Fibroblast of lung (primary cell): Measurements from ENCODE around the gene SART3. TPM values are rescaled to one million over a fixed set of nuclear protein-coding genes. Genes with fewer than 3 reads are reported as not detected.
A peak's percentile ranks its signal among the peaks of the same experiment; 100 is the strongest.

Experiments
- DNase-seq, 2 donors: peaks; one replicate each; pipeline versions ENCODE4 v3.0.0 to v3.0.0-alpha.2; 2010; ENCODE audit warnings: low read depth in 2 of 2
- H2AFZ ChIP-seq: 2 replicates; pipeline ENCODE4 v1.5.1; 2012; ENCODE audit warnings: low read length, control low read depth, inconsistent platforms
- H3K27ac ChIP-seq: 2 replicates; pipeline ENCODE4 v1.5.1; 2011; ENCODE audit warnings: low read length, control low read depth; ENCODE audit not compliant: insufficient read depth
- H3K27me3 ChIP-seq: 2 replicates; pipeline ENCODE4 v1.5.1; 2011; ENCODE audit warnings: mild to moderate bottlenecking, low read length; ENCODE audit not compliant: control insufficient read depth, insufficient read depth
- H3K36me3 ChIP-seq: 2 replicates; pipeline ENCODE4 v1.5.1; 2011; ENCODE audit warnings: low read length; ENCODE audit not compliant: control insufficient read depth, insufficient read depth
- H3K4me1 ChIP-seq: 2 replicates; pipeline ENCODE4 v1.5.1; 2011; ENCODE audit warnings: low read length; ENCODE audit not compliant: control insufficient read depth, insufficient read depth; ENCODE audit errors: extremely low read depth
- H3K4me2 ChIP-seq: 2 replicates; pipeline ENCODE4 v1.5.1; 2011; ENCODE audit warnings: low read length, control low read depth; ENCODE audit not compliant: insufficient read depth; ENCODE audit errors: extremely low read depth
- H3K4me3 ChIP-seq, 4 experiments: fragments of 200-600 bp in 1 of 4; sonication (generic) in 1 of 4; replicated peaks in 1 of 4; 2 replicates each; pipeline ENCODE4 v1.5.1; 2011 to 2016; ENCODE audit warnings: low read length in 4 of 4, low read depth in 3 of 4, mild to moderate bottlenecking in 3 of 4, control low read depth in 2 of 4, inconsistent platforms in 1 of 4, mixed read lengths in 1 of 4; ENCODE audit not compliant: insufficient read depth in 1 of 4; ENCODE audit errors: control extremely low read depth in 1 of 4
- H3K79me2 ChIP-seq: 2 replicates; pipeline ENCODE4 v1.5.1; 2012; ENCODE audit warnings: mild to moderate bottlenecking, low read length, inconsistent platforms; ENCODE audit not compliant: control insufficient read depth, insufficient read depth
- H3K9ac ChIP-seq: 2 replicates; pipeline ENCODE4 v1.5.1; 2011; ENCODE audit warnings: mild to moderate bottlenecking, low read length, control low read depth; ENCODE audit not compliant: insufficient read depth
- H3K9me3 ChIP-seq: 2 replicates; pipeline ENCODE4 v1.5.1; 2012; ENCODE audit warnings: low read depth, low read length; ENCODE audit not compliant: control insufficient read depth, insufficient read depth
- H4K20me1 ChIP-seq: 2 replicates; pipeline ENCODE4 v1.5.1; 2011; ENCODE audit warnings: low read length; ENCODE audit not compliant: control insufficient read depth, insufficient read depth; ENCODE audit errors: extremely low read depth
- EZH2 ChIP-seq: IDR thresholded peaks from 2 replicates; pipeline ENCODE4 v1.5.1; 2012; ENCODE audit warnings: low read length, control low read depth, mild to moderate bottlenecking; ENCODE audit errors: missing control alignments
- polyA plus RNA-seq, 2 donors: library from polyadenylated mRNA; depleted of rRNA in 1 of 2; stranded (reverse) in 1 of 2; unstranded in 1 of 2; fragments of >200 nt; gene quantifications; 2 replicates each; pipeline ENCODE4 v1.2.1, GENCODE V29; 2011 to 2012; ENCODE audit warnings: missing spikeins in 1 of 2
- total RNA-seq: library from RNA; depleted of rRNA; stranded (reverse); fragments of >200 nt; gene quantifications from 2 replicates; pipeline ENCODE4 v1.2.1, GENCODE V29; 2014
- TF ChIP-seq, protein P1 (sequence below), 2 donors: IDR thresholded peaks in 1 of 2; conservative IDR thresholded peaks in 1 of 2; 1 replicate in 1 of 2; 2 replicates in 1 of 2; pipeline ENCODE4 v1.5.1; 2011 to 2012; ENCODE audit warnings: low read length in 2 of 2, control low read depth in 1 of 2, inconsistent platforms in 1 of 2, low read depth in 1 of 2, mild to moderate bottlenecking in 1 of 2

SART3 gene
- total and polyA plus RNA-seq, 2 donors (not counting 1 experiment from before 2014, with no cell fraction given): 15.5 to 157 TPM

DNA sequence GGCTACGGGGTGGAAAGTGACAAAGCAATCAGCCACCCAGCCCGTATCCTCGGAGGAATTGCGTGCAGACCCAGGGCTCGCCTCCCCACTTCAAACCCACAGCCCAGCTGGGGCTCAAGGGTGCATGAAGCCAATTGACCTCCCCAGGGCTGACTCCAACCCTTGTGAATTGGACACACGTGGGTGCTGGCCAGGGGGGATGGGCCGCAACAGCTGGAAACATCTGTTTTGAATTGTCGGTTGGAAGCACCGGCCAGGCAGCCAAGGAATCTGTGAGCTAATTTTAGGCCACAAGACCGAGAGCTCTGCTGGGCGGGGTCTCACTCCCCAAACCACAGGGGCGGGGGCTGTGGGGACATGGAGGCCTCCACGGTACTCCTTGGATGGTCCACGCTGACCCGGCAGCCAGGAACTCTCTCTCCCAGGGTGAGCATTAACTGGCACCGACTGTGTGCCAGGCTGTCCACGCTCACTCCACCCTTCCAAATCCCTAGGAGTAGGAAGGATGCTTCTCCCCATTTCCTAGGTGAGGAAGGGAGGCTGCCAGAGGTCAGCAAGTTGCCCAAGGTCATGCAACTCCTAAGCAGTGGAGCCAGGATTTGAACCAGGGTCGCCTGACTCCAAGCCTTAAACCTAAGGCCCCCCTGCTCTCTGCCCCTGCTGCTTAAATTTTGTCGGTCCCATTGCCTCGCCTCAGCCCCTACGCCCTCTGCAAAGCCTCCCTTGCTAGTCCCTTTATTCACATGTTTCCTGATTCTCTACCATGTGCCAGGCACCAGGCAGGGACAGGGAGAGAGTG is 48.8 kb upstream of the SART3 start:
- peak overlapping the region; percentile 69 for H3K27ac ChIP-seq
- DNase-seq: peak; percentile 88 to 97
- no peaks in the 10 kb centered on the region for H4K20me1 ChIP-seq
- H3K4me2 ChIP-seq: peak overlapping the region; percentile 60
- H3K27me3 ChIP-seq: no peaks in the 10 kb centered on the region
- no peaks in the 10 kb centered on the region for H3K36me3 ChIP-seq
- TF ChIP-seq, protein P1, sequence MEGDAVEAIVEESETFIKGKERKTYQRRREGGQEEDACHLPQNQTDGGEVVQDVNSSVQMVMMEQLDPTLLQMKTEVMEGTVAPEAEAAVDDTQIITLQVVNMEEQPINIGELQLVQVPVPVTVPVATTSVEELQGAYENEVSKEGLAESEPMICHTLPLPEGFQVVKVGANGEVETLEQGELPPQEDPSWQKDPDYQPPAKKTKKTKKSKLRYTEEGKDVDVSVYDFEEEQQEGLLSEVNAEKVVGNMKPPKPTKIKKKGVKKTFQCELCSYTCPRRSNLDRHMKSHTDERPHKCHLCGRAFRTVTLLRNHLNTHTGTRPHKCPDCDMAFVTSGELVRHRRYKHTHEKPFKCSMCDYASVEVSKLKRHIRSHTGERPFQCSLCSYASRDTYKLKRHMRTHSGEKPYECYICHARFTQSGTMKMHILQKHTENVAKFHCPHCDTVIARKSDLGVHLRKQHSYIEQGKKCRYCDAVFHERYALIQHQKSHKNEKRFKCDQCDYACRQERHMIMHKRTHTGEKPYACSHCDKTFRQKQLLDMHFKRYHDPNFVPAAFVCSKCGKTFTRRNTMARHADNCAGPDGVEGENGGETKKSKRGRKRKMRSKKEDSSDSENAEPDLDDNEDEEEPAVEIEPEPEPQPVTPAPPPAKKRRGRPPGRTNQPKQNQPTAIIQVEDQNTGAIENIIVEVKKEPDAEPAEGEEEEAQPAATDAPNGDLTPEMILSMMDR (conservative IDR thresholded peaks at IDR 0.05 in 1 of 2, IDR thresholded peaks at IDR 0.05 in 1 of 2; ENCODE audit: low read depth in 1 of 2, low read length in 2 of 2): no peak
- no peak for TF ChIP-seq EZH2
- no peak overlapping the region for H2AFZ ChIP-seq
- H3K4me1 ChIP-seq: peaks cover 36% of the 10 kb centered on the region
- H3K9ac ChIP-seq: no peak overlapping the region
- H3K4me3 ChIP-seq: no peak overlapping the region
- no peaks in the 10 kb centered on the region for H3K9me3 ChIP-seq
- no peaks in the 10 kb centered on the region for H3K79me2 ChIP-seq

DNA sequence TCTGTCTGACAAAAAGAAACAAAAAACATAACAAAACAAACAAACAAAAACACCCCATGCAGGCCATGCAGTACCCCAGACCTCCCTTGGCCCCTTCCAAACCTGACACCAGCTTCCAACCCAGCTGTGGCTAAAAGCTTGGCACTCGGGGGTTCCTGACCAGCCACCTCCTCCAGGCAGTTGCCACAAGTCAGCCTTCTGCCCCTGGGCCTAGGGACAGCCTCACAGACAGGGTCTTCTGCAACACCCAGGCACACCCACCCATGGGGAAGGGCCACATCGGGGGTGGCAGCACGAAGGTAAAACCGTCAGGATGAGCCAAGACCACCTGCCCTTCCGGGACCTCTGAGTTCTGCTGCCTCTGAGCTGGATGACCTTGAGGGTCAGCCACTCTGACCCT is 47.6 kb upstream of the SART3 start:
- no peak overlapping the region for H3K27ac ChIP-seq
- no peaks in the 10 kb centered on the region for H3K36me3 ChIP-seq
- H3K4me1 ChIP-seq: peaks cover 34% of the 10 kb centered on the region
- TF ChIP-seq EZH2: no peak
- TF ChIP-seq, protein P1 (conservative IDR thresholded peaks at IDR 0.05 in 1 of 2, IDR thresholded peaks at IDR 0.05 in 1 of 2; ENCODE audit: low read depth in 1 of 2, low read length in 2 of 2): no peak
- no peaks in the 10 kb centered on the region for H3K27me3 ChIP-seq
- H4K20me1 ChIP-seq: no peaks in the 10 kb centered on the region
- H3K9ac ChIP-seq: no peak overlapping the region
- H3K79me2 ChIP-seq: no peaks in the 10 kb centered on the region
- no peak overlapping the region for H3K4me3 ChIP-seq
- no peak overlapping the region for H2AFZ ChIP-seq
- no peak overlapping the region for H3K4me2 ChIP-seq
- no peaks in the 10 kb centered on the region for H3K9me3 ChIP-seq
- DNase-seq: no peak

DNA sequence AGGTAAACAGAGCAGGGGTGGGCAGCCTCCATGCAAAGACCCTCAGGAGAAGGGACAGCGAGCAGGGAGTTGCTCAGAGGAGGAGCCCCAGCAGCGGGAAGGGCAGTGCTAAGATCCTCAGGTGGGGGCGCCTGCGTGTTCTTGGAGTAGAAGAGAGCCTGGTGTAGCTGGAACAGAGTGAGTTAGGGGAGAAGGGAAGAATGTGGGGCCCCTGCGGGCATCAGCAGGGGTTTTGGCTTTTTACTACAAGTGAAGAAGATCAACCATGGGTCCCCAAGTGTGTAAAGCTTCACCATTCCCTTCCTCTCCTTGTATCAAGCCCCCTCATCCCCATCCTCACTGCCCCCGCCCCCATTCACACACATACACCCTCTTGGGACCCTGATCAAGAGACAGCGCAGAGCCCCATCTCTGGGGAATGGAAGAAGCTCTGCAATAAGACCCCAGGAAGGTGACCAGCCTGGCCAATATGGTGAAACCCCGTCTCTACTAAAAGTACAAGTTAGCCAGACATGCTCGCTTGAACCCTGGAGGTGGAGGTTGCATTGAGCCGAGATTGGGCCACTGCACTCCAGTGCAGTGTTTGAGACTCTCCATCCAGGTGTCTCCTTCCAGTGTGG is 47.1 kb upstream of the SART3 start:
- Histone ChIP-seq H3K9ac (no peak overlapping the region), H3K79me2 (no peaks in the 10 kb centered on the region), H3K4me2 (no peak overlapping the region), H3K27me3 (no peaks in the 10 kb centered on the region), H3K9me3 (no peaks in the 10 kb centered on the region), H2AFZ (no peak overlapping the region), H3K4me3 (no peak overlapping the region), H3K4me1 (peaks cover 30% of the 10 kb centered on the region), H4K20me1 (no peaks in the 10 kb centered on the region), H3K27ac (no peak overlapping the region), H3K36me3 (no peaks in the 10 kb centered on the region)
- TF ChIP-seq, protein P1 (conservative IDR thresholded peaks at IDR 0.05 in 1 of 2, IDR thresholded peaks at IDR 0.05 in 1 of 2; ENCODE audit: low read depth in 1 of 2, low read length in 2 of 2): no peak
- TF ChIP-seq EZH2: no peak
- no peak for DNase-seq
